GM18873 (cell line): Measurements from ENCODE around the gene C1QTNF2.

Experiments used
- ATAC-seq: cut with Tn5 transposase; IDR thresholded peaks from one replicate; pipeline ENCODE4 v1.9.1; 2021; ENCODE audit warnings: mild to moderate bottlenecking, moderate library complexity, moderate number of reproducible peaks; ENCODE audit not compliant: unreplicated experiment, low FRiP score

C1QTNF2 gene

DNA sequence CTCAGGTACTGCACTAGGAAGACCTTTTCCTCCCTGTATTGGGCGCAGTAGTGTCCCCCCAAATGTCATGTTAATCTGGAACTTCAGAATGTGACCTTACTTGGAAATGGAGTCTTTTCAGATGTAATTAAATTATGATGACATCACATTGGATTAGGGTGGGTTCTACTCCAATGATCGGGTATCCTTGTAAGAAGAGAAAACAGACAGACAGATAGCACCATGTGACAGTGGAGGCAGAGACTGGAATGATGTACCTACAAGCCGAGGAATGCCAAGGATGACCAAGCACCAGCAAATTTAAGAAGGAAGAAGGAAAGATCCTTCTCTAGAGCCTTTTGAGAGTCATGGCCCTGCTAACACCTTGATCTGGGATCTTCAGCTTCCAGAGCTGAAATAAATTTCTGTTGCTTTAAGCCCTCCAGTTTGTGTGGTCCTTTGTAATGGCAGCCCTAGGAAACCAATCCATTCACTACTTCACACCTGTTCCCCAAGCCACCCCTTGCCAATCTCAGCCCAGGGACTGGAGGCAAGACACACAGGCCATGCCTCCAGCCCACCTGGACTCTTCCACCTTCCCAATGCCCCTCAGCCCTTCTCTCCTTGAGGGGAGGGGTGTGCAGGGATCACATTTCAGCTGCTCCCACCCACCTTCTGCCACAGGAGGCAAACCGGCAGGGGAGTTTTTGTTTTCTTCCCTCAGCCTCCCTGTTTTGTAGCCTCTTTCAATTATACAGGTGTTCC lies 59.7 kb downstream of the C1QTNF2 start:
- ATAC-seq: no peak

GRCh38 chr5:160310140-160310539 lies 60.3 kb downstream of the C1QTNF2 start:
- no peak for ATAC-seq

DNA sequence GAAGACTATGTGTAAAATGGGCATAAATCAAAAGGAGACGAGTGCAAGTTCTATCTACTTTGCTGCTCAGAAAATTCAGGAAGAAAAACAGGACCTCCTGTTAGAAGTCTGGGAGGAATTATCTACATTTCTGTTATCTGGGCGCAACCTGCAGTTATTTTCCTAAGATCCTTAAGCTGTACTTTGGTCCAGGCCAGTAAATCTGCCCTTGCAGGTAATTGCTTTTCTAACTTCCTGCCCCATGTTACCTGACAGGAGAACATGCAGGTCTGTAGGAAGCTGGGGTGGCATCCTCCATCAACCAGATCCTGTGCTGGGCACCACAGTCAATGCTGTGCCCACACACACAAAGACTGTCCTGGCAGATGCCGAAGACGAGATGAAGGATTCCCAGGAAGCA lies 63.7 kb downstream of the C1QTNF2 start:
- ATAC-seq: no peak

DNA sequence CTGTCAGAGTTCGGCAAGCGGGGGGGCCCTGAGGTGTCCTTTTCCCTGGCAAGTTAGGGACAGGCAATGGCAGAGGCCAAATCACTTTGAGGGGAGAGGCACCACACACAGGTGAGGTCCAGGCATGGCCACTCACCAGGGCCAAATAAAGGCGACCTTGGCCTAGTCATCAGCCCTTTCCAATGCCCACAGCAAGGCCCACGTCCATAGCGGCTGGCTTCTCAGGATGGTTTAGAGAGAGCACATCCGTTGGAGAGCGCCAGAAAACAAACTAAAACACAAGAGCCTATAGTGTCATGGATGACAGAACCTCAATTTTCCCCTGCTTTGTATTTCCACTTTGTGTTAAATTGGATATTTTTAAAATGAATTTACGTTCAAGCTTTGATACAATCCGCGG lies 65.1 kb downstream of the C1QTNF2 start:
- ATAC-seq: no peak

GRCh38 chr5:160303690-160304089 lies 66.7 kb downstream of the C1QTNF2 start:
- ATAC-seq: no peak

GRCh38 chr5:160298189-160298588 lies 72.2 kb downstream of the C1QTNF2 start:
- no peak for ATAC-seq

DNA sequence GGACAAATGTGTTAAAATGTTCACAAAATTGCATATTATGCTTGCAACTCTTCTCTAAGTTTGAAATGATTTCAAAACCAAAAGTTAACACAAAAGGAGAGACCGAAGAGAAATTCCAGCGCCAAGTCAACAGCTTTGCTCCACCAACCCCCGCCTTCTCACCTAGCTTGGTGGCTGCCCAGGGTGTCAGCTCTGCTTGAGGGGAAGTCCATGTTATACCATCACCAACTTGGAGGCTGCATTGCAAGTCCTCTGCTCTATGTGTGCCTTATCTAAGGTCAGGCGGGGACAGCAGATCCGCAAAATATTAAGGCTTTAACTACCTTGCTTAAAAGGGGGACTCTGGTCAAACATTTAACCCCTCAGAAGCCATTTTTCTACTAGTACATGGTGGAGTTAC lies 72.7 kb downstream of the C1QTNF2 start:
- ATAC-seq: no peak
